ENCODE measurements around the gene KIFAP3. TPM values are rescaled to one million over a fixed set of nuclear protein-coding genes. Genes with fewer than 3 reads are reported as not detected.

KIFAP3 gene
- total RNA-seq, 1 experiment from 2014 or later, result 2.3 TPM

GRCh38 chr1:169901115-169901514, 173.4 kb downstream of the KIFAP3 start (continued):
- TF ChIP-seq FOXP4 (CRISPR knock-in tag; IDR thresholded peaks at IDR 0.05), result no peak

- POLR2A ChIA-PET, result no interaction called here
- H3K27ac Mint-ChIP-seq, result no peak overlapping the region
- ATAC-seq (no peak), DNase-seq (ENCODE audit: low spot score) (no peak)
- no peaks in the 10 kb centered on the region for H3K27me3 Mint-ChIP-seq (ENCODE audit: low read depth)
- no peaks in the 10 kb centered on the region for H3K36me3 Mint-ChIP-seq
- peaks cover 31% of the 10 kb centered on the region for H3K4me1 Mint-ChIP-seq
- no peak overlapping the region for H3K4me3 Mint-ChIP-seq
- CTCF ChIA-PET, result no interaction called here
- TF ChIP-seq ZNF425 (CRISPR knock-in tag; conservative IDR thresholded peaks at IDR 0.05) (no peak), ZBTB21 (CRISPR knock-in tag; IDR thresholded peaks at IDR 0.05; ENCODE audit: borderline replicate concordance) (no peak), CREB1 (CRISPR knock-in tag; IDR thresholded peaks at IDR 0.05) (no peak), ZNF317 (CRISPR knock-in tag; IDR thresholded peaks at IDR 0.05; ENCODE audit: borderline replicate concordance, low read depth) (no peak), CBFB (CRISPR knock-in tag; IDR thresholded peaks at IDR 0.05; ENCODE audit: low read depth) (no peak), TEAD1 (CRISPR knock-in tag; IDR thresholded peaks at IDR 0.05) (no peak), NR1H2 (CRISPR knock-in tag; IDR thresholded peaks at IDR 0.05) (no peak), CREM (CRISPR knock-in tag; IDR thresholded peaks at IDR 0.05) (no peak), SP1 (CRISPR knock-in tag; conservative IDR thresholded peaks at IDR 0.05) (no peak), ESRRA (CRISPR knock-in tag; IDR thresholded peaks at IDR 0.05; ENCODE audit: borderline replicate concordance) (no peak), ZNF263 (CRISPR knock-in tag; IDR thresholded peaks at IDR 0.05; ENCODE audit: low read depth) (no peak), ATF2 (CRISPR knock-in tag; IDR thresholded peaks at IDR 0.05; ENCODE audit: borderline replicate concordance, low read depth) (no peak), EMX1 (CRISPR knock-in tag; IDR thresholded peaks at IDR 0.05) (no peak), TP53 (CRISPR knock-in tag; IDR thresholded peaks at IDR 0.05) (no peak), ZNF138 (CRISPR knock-in tag; conservative IDR thresholded peaks at IDR 0.05) (no peak), AFF4 (CRISPR knock-in tag; IDR thresholded peaks at IDR 0.05; ENCODE audit: borderline replicate concordance) (no peak), ZNF532 (CRISPR knock-in tag; IDR thresholded peaks at IDR 0.05; ENCODE audit: borderline replicate concordance) (no peak), ZNF396 (CRISPR knock-in tag; IDR thresholded peaks at IDR 0.05; ENCODE audit: borderline replicate concordance) (no peak)
- H3K9me3 Mint-ChIP-seq, result peaks cover 4% of the 10 kb centered on the region
Observed at GRCh38 chr1:169900571-169900970, 173.9 kb downstream of the KIFAP3 start.

Data from WTC11 (cell line).